Measurements from ENCODE around the gene B3GNT4. TPM values are rescaled to one million over a fixed set of nuclear protein-coding genes. Genes with fewer than 3 reads are reported as not detected.

B3GNT4 gene
- total and polyA plus RNA-seq, 2 of the 8 experiments (the other 6 are each of a cell fraction or from before 2014, with no cell fraction given): 1.1 to 1.4 TPM

DNA sequence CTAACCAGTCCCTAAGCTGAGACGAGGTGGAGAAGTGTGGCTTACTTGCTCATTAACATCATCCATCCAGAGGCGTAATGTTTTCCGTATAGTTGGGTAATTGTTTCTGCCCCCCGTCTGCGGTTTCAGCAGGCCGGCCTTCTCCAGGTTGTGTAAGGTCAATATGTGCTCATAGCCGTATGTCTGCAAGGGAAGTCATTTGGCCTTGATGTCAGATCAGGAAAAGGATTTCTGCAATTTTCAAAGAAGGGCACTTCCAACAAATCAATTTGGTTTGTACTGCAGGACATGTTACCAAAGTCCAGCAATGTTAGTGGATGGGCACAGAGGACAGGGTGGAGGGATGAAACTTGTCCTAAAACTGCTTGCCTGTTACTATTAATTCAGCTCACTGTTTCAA, 32.2 kb downstream of the B3GNT4 start:
- Histone ChIP-seq H3K23me2 (ENCODE audit: low read depth, low read length) (no peaks in the 10 kb centered on the region), H2BK15ac (ENCODE audit: low read length) (no peak overlapping the region), H3K4me1 (replicated peaks in 1 of 4; ENCODE audit: control insufficient read depth in 3 of 4, insufficient read depth in 4 of 4, low read length in 3 of 4) (no peaks in the 10 kb centered on the region), H2AFZ (ENCODE audit: low read length) (no peak overlapping the region), H3K27ac (ENCODE audit: low read depth, low read length) (no peak overlapping the region), H3K23ac (ENCODE audit: insufficient read length) (no peak overlapping the region), H4K5ac (ENCODE audit: insufficient read length, low read depth, low read length) (no peak overlapping the region), H3K14ac (ENCODE audit: insufficient read length) (no peak overlapping the region), H4K8ac (ENCODE audit: extremely low read depth, insufficient read depth, low read length) (no peak overlapping the region), H2BK120ac (replicated peaks; ENCODE audit: low read depth, low read length) (no peak overlapping the region), H4K91ac (replicated peaks; ENCODE audit: insufficient read length, low read length) (no peak overlapping the region), H2AK5ac (ENCODE audit: low read depth, low read length) (no peak overlapping the region), H2BK12ac (ENCODE audit: low read depth, low read length) (no peak overlapping the region), H2BK5ac (ENCODE audit: low read depth, low read length) (no peak overlapping the region), H3K18ac (ENCODE audit: extremely low read depth, low read length) (no peak overlapping the region), H3K9ac (replicated peaks in 1 of 4; ENCODE audit: extremely low read depth in 1 of 4, low read depth in 3 of 4, low read length in 3 of 4) (no peak overlapping the region), H3K27me3 (replicated peaks in 1 of 4; ENCODE audit: control insufficient read depth in 3 of 4, extremely low read depth in 1 of 4, insufficient read depth in 3 of 4, low read length in 3 of 4) (no peaks in the 10 kb centered on the region), H3K9me3 (ENCODE audit: insufficient read depth in 2 of 2, low read depth in 1 of 2, low read length in 1 of 2) (no peaks in the 10 kb centered on the region), H3K4ac (replicated peaks; ENCODE audit: insufficient read length, low read depth, low read length) (no peak overlapping the region), H3K36me3 (ENCODE audit: control insufficient read depth in 2 of 4, insufficient read depth in 4 of 4, low read length in 3 of 4) (peaks cover 4 to 27% (median 12%) of the 10 kb centered on the region in 4 experiments; a peak in 7 of 8 replicates), H3K79me1 (ENCODE audit: low read depth, low read length) (no peaks in the 10 kb centered on the region), H3K4me2 (ENCODE audit: insufficient read depth in 1 of 2, low read depth in 2 of 2, low read length in 2 of 2) (no peak overlapping the region), H4K20me1 (replicated peaks in 1 of 2; ENCODE audit: control insufficient read depth in 1 of 2, insufficient read depth in 2 of 2, low read length in 2 of 2) (peaks cover 0 to 5% of the 10 kb centered on the region in 2 experiments), H3K56ac (replicated peaks; ENCODE audit: insufficient read length, low read depth, low read length) (no peak overlapping the region), H2BK20ac (ENCODE audit: low read length) (no peak overlapping the region), H3K79me2 (ENCODE audit: control insufficient read depth in 1 of 2, insufficient read depth in 2 of 2, low read length in 2 of 2) (no peaks in the 10 kb centered on the region), H3K4me3 (ENCODE audit: extremely low read depth in 1 of 4, insufficient read depth in 2 of 4, low read depth in 3 of 4, low read length in 4 of 4) (no peak overlapping the region)
- ChIA-PET POLR2A (ENCODE audit: partially characterized antibody) (no interaction called here), CTCF (ENCODE audit: partially characterized antibody) (interaction anchor here (0.7 to 1.1 kb wide), 2 partner anchors 9 to 705 kb away, joined by 3 to 4 read pairs; no protein-coding TSS in a partner anchor)
- DNase-seq (ENCODE audit: low read depth in 1 of 2, low spot score in 2 of 2) (no peak), FAIRE-seq (no peak)
- WGBS, 2 experiments (ENCODE audit: extremely low coverage in 1 of 2, insufficient coverage in 1 of 2, insufficient read length in 1 of 2, insufficient replicate concordance in 2 of 2, low coverage in 1 of 2, low lambda C conversion rate in 2 of 2, missing lambda C conversion rate in 1 of 2): 86% methylated on average over 7 of the region's 7 CpGs; no CpG with 5 or more reads in 1 of the 2 experiments
- TF ChIP-seq JUN (IDR thresholded peaks at IDR 0.05; ENCODE audit: low read depth, low read length) (no peak), MAFK (IDR thresholded peaks at IDR 0.05; ENCODE audit: low read depth, low read length) (no peak), JUND (IDR thresholded peaks at IDR 0.05; ENCODE audit: low read length) (no peak), HDAC2 (IDR thresholded peaks at IDR 0.05; ENCODE audit: borderline replicate concordance in 1 of 2, low read depth in 2 of 2, low read length in 2 of 2) (no peak), SUZ12 (IDR thresholded peaks at IDR 0.05; ENCODE audit: low read length) (no peak), SAP30 (IDR thresholded peaks at IDR 0.05; ENCODE audit: insufficient read depth, insufficient replicate concordance, low read length) (no peak), SIN3A (conservative IDR thresholded peaks at IDR 0.05 in 1 of 2, IDR thresholded peaks at IDR 0.05 in 1 of 2; ENCODE audit: low read depth in 1 of 2, low read length in 2 of 2) (no peak), KDM4A (IDR thresholded peaks at IDR 0.05; ENCODE audit: low read depth, low read length, severe bottlenecking) (no peak), RFX5 (IDR thresholded peaks at IDR 0.05; ENCODE audit: borderline replicate concordance, low read depth, low read length) (no peak), E2F6 (IDR thresholded peaks at IDR 0.05) (no peak), YY1 (IDR thresholded peaks at IDR 0.05; ENCODE audit: low read depth, low read length) (no peak), CREB1 (IDR thresholded peaks at IDR 0.05) (no peak), SIX5 (IDR thresholded peaks at IDR 0.05; ENCODE audit: low read depth, low read length) (no peak)
- TF ChIP-seq, protein P1, sequence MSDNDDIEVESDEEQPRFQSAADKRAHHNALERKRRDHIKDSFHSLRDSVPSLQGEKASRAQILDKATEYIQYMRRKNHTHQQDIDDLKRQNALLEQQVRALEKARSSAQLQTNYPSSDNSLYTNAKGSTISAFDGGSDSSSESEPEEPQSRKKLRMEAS (IDR thresholded peaks at IDR 0.05): no peak

All from H1 (cell line).